Rectal smooth muscle tissue (tissue), 1 donor: ENCODE data around the gene PTTG1IP2.

Source experiments
- H3K27ac ChIP-seq: one replicate; pipeline ENCODE4 v1.7.0; 2013; ENCODE audit warnings: low read depth, low read length, inconsistent platforms
- H3K27me3 ChIP-seq: one replicate; pipeline ENCODE4 v1.7.0; 2013; ENCODE audit warnings: low read length; ENCODE audit not compliant: control insufficient read depth, insufficient read depth
- H3K36me3 ChIP-seq: one replicate; pipeline ENCODE4 v1.7.0; 2013; ENCODE audit warnings: low read length; ENCODE audit not compliant: control insufficient read depth, insufficient read depth
- H3K4me1 ChIP-seq: one replicate; pipeline ENCODE4 v1.7.0; 2013; ENCODE audit warnings: low read length; ENCODE audit not compliant: control insufficient read depth, insufficient read depth
- H3K4me3 ChIP-seq: one replicate; pipeline ENCODE4 v1.7.0; 2013; ENCODE audit warnings: low read length
- H3K9ac ChIP-seq: one replicate; pipeline ENCODE4 v1.7.0; 2013; ENCODE audit warnings: low read length

PTTG1IP2 gene

DNA sequence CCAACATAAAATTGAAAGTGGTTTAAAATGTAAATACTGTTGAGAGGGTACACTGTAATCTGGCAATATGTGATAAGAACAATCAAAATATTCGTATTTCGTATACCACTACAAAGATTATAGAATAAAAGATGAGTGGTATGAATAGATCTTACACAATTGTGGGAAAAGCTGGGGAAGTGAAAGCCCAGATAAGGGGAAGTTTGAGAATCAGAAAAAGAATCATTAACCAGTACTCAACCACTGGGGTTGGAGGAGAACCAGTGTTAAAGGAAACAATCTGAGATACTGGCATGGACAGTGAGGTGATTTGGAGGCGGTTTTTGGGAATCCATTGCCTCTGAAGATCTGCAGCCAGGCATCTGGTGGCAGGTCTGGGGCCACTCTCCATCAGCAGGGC lies 67.0 kb downstream of the PTTG1IP2 start:
- no peak overlapping the region for H3K4me3 ChIP-seq
- no peak overlapping the region for H3K27ac ChIP-seq

DNA sequence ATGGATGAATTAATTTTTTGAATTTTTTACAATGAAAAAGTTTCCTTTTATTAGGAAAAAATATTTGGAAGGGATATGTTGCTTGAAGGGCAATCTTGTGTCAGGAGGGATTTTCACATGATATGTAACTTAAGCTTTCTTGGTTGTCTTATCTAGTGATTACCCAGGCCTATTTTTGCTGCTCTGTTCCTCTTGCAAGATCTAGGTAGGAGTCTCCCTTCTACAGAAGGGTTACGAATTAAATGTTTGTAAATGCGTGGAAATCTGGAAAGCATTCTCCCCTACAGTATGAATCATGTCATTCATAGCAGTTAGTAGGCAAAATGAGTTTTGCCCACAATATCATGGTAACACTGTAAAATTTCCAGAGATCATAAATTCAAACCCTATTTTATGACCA lies 69.0 kb downstream of the PTTG1IP2 start:
- Histone ChIP-seq H3K36me3 (no peaks in the 10 kb centered on the region), H3K9ac (no peak overlapping the region), H3K4me1 (no peaks in the 10 kb centered on the region), H3K4me3 (no peak overlapping the region), H3K27ac (no peak overlapping the region), H3K27me3 (no peaks in the 10 kb centered on the region)

More for the DNA sequence above, 67.0 kb downstream of the PTTG1IP2 start:
- H3K9ac ChIP-seq = no peak overlapping the region
- H3K4me1 ChIP-seq = no peaks in the 10 kb centered on the region
- H3K27me3 ChIP-seq = no peaks in the 10 kb centered on the region
- H3K36me3 ChIP-seq = no peaks in the 10 kb centered on the region

GRCh38 chr7:90540406-90540805 lies 71.0 kb downstream of the PTTG1IP2 start:
- H3K9ac ChIP-seq = no peak overlapping the region
- no peaks in the 10 kb centered on the region for H3K27me3 ChIP-seq
- H3K36me3 ChIP-seq = no peaks in the 10 kb centered on the region
- H3K4me1 ChIP-seq = no peaks in the 10 kb centered on the region
- no peak overlapping the region for H3K27ac ChIP-seq
- H3K4me3 ChIP-seq = no peak overlapping the region

DNA sequence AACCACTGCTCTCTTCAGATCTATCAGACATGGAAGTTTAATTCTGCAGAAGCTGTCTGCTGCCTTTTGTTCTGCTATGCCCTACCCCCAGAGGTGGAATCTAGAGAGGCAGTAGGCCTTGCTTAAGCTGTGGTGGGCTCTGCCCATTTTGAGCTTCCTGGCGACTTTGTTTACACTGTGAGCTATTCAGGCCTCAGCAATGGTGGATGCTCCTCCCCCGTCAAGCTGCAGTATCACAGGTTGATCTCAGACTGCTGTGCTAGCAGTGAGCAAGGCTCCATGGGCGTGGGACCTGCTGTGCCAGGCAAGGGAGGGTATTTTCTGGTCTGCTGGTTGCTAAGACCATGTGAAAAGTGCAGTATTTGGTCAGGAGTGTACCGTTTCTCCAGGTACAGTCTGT lies 81.6 kb downstream of the PTTG1IP2 start:
- H3K4me3 ChIP-seq = no peak overlapping the region

GRCh38 chr7:90552521-90552920 lies 83.1 kb downstream of the PTTG1IP2 start:
- Histone ChIP-seq H3K9ac (no peak overlapping the region), H3K36me3 (no peaks in the 10 kb centered on the region), H3K4me1 (no peaks in the 10 kb centered on the region), H3K4me3 (no peak overlapping the region), H3K27me3 (no peaks in the 10 kb centered on the region), H3K27ac (no peak overlapping the region)

More for the DNA sequence above, 81.6 kb downstream of the PTTG1IP2 start:
- Histone ChIP-seq H3K27ac (no peak overlapping the region), H3K27me3 (no peaks in the 10 kb centered on the region), H3K9ac (no peak overlapping the region), H3K36me3 (no peaks in the 10 kb centered on the region), H3K4me1 (no peaks in the 10 kb centered on the region)

DNA sequence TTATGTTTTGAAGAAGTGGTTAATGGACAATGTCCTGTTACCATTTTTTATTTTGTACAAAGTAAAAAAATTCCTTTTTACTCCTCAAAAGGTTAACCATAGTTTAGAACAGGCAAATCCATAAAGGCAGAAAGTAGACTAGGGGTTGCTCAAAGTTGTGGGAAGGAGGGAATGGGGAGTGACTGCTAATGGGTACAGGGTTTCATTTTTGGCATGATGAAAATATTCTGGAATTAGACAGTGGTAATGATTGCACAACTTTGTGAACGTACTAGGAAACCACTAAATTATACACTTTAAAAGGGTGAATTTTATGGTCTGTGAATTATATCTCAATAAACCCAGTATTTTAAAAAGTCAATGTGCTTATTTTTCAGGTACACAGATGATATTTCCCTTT lies 91.3 kb downstream of the PTTG1IP2 start:
- no peak overlapping the region for H3K9ac ChIP-seq
- no peak overlapping the region for H3K4me3 ChIP-seq
- H3K4me1 ChIP-seq = peaks cover 2% of the 10 kb centered on the region
- H3K36me3 ChIP-seq = no peaks in the 10 kb centered on the region
- H3K27ac ChIP-seq = no peak overlapping the region
- no peaks in the 10 kb centered on the region for H3K27me3 ChIP-seq
